Activated gamma-delta T cell (primary cell): ENCODE data around the gene SENP8.

Experiments used
- DNase-seq: peaks from one replicate; lab custom pipeline; 2025; lab: John Stamatoyannopoulos, UW

The SENP8 gene

DNA sequence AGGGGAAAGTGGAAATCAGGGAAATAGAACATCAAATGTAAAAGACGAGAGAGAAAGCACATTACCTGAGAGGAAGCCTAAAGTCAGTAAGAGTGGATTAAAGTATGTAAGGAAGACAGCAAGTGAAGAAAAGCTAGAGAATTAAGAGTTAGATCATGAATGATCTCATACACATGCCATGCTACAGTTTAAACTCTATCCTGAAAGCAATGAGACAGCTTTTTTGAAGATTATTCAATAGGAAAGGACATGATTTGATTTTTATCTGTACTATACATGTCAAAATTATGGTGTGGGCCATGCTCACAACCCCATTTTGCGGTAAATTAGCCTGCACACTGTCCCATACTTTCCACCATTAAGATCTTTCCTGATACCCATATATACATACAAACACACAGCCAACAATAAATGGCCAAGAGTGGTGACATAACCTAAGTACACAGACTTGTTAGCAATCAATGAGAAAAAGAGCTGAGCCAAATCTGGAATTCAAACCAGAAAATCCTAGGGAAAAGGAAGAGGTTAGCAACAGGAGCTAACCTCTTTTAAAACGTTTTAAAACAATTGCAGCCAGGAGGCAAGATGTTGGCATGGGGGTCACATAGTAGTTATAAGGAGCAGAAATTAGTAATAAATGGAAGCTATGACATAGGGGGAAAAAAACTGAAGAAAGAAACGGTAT, 4.7 kb upstream of the SENP8 start:
- DNase-seq: no peak

DNA sequence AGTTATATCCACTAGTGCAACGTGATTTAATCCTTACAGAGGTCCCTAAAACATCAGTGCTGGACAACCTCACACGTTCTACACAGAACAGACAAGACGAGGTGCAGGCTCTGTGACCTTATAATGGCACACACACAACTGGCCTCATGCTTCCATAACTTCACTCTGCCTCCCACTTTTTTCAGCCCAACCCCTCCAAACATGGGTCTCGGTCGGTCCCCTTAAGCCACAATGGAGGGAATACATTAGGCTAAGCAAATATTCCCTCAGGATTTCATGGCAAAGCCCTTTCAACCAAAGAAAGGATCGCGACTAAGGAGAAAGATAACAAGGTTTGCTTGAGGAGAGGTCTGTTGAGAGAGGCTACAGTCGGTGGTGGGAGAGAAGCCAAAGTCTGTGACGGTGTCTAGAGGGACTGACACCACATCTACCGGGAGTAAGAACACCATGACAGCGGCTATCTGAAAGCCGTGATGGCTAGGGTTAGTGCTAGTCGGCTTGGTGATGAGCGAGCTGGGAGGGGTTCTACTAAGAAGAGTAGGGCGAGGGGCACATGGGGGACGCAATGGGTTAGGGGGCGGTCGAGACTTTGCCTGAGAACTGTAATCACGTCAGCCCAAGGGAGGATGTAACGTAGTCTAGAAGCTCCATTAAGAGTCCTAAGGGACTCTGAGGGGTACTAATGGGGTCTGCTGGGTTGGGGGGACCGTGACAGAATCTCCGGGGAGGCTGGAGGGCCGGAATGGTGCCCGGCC, 1.3 kb upstream of the SENP8 start:
- no peak for DNase-seq

DNA sequence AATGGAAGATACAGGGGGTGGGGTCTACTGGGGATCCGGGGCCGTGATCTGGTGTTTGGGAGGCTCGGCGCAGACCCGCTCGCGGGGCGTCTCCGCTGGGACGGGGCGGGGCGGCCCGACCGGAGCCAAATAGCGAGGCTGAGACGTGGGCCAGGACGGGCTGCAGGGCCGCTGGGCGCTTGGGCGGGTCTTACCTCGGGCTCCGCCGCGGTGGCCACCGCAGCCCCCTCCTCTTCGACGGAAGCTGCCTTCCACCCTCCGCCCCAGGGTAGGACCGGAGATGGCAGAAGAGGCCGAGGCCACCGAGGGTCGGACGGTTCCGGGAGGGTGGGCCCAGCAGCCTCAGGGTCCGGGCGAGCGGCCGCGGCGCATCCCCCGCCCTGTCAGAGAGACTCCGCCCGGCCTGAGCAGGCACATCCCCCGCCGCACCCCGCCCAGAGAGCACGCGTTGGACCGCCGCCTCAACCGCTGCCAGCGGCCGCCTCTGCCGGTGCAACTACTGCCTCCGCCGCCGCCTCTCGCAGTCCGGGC, 652 bp upstream of the SENP8 start:
- peak; percentile 65 for DNase-seq

DNA sequence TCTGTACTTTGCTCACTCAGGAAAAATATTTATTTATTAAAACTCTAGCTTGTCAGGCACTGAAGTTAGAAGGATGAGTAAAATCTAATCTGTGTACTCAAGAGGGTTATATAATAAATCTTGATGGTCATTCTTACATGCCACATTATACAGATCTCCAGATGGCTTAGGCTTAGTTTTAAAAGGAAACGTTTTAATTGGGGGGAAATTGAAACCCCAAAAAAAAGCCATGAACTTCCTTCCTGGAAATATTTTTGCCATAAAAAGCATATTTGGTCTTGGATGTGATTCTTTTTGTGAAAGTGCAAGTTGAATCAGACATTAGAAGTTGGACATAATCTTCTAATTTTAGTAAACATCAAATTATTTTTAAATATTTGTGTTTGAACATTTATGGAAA, 6.0 kb downstream of the SENP8 start:
- no peak for DNase-seq

DNA sequence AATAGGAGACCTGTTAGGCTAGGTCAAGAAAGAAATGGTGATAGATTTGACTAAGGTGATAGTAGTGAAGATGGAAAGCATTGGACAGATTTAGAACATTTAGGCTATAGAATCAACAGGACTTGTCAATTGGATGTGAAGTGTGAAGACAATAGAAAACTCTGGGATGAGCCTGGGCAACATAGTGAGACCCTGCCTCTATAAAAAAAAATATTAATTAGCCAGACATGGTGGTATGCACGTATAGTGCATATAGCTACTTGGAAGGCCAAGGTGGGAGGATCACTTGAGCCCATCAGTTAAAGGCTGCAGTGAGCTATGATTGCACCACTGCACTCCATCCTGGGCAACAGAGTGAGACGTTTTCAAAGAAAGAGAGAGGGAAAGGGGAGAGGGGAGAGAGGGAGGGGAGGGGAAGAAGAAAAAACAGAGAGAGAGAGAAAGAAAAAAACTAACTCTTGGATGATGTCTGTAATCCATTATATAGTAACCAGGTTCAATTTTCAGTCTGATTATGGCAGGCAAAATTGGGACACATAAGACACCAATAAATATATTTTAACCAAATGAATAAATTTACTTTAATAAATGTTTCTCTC, 9.6 kb downstream of the SENP8 start:
- no peak for DNase-seq

DNA sequence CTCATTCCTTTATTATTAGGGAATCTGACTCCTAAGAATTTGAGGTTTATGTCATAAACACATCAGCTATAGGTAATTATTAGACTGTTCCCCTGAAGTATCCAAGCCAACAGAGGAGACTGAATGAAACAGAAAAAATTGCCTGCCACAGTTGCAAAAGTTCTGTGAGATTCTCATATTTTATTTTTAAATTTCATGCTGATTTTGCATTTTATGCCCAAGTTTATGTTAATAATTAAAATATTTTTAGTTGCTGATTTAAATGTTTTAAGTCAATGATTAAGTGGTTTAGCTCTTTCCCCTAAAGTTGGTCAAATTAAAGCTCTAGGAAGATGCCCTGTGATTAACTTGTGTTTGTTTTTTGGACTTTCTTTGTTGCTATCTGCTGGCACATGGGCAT, 10.2 kb downstream of the SENP8 start:
- DNase-seq: no peak

DNA sequence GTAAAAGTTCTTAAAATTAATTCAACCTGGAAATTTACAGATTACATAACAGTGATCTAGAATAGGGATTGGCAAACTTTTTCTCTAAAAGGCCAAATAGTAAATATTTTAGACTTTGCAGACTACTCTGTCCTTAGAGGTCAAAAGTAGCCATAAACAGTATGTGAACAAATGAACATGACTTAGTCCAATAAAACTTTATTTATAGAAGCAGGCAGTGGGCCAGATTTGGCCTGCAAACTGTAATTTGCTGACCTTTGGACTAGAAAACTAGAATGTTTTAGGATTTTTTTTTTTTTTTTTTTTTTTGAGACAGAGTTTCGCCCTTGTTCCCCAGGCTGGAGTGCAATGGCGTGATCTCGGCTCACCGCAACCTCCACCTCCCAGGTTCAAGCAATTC, 12.1 kb downstream of the SENP8 start:
- DNase-seq: no peak

DNA sequence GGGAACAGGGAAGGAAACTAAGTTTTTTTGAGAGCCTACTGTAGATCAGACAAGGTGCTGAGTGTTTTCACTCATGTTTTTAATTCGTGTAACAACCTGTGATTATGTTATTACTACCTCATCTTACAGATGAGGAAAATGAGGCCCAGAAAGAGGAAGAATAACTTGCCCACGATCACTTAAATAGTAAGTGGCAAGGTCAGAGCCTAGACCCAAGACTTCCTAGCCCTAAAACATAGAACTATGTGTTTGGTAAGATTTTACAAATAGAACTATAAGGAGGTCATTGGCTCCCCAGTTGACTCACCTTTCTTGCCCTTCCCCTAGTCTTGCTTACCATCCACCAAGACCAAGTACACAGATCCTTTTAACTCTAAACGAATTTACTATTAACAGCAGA, 13.7 kb downstream of the SENP8 start:
- DNase-seq: no peak

DNA sequence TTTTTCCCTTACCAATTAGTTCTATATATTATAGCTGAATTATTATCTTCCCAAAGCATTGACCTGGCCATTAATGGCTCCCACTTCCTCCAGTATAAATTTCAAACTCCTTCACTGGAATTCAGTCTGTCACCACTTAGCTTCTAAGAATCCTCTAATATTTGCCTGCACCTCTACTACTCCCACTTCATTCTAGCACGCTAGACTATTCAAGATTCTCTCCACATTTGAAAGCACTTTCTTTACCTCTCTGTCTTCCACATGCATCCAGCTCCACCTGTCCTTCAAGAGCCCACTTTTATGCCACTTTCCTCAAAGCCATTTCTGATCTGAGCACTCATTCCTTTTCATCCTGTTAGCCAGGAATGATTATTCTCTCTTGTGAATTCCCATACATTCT, 15.0 kb downstream of the SENP8 start:
- DNase-seq: no peak

DNA sequence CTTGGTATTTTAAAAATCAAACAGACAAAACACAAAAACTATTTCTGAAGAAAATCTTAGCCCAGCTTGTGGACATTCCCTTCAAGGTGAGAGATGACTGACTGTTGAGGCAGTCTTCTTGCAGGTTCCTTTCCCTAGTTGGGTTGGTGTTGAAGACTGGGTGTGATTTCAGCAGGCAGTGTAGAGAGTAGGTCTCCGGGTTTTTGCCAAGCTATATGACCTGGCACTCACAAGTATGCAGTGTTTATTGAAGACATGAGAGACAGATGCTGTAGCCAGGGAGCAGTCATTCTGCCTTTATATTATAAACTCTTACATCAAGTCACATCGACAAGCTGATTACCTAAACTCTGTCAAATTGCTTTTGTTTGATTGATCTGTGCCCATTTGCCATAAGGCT, 17.5 kb downstream of the SENP8 start:
- DNase-seq: no peak

DNA sequence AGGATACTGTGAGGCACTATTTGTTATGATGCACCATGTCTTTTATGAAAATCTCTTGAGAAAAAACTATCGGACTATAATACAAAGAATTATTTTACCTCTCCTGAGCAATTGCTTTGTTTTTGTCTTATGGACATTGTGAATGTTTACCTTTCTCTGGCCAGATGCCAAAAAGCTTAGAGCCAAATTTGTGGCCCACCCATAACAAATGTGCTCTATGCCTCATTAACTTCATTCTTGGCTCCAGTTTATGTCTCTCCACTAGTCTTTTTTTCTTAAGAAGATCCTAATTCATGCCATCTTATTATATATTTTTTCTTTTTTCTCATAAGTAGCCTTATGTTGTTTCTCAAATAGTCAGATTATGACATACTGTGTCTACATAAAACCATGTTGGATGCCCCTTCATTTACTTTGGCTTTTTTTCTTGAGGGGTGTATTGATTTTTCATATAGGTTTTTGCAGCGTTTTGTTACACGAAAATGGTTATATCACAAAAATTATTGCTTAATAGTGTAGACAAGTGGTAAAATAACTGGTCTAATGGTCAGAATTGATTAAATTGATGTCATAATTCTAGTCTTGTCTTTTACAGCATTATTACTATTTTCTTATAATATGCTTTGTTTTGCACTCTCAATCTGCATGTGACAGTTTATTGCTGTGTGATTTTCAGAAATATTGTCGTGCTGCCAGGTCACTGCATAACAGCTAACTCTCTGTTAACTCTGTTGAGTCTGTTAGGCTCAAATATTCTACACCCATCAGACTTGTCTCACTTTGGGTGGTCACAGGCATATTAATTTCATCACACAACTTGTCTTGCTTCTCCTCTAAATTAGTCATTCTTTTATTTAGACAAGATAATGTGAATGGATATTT, 18.2 kb downstream of the SENP8 start:
- DNase-seq: no peak

DNA sequence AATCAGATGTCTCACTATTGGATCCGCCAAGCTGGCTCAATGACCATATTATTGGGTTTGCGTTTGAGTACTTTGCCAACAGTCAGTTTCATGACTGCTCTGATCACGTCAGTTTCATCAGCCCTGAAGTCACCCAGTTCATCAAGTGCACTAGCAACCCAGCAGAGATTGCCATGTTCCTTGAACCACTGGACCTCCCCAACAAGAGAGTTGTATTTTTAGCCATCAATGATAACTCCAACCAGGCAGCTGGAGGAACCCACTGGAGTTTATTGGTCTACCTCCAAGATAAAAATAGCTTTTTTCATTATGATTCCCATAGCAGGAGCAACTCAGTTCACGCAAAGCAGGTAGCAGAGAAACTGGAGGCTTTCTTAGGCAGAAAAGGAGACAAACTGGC, 21.5 kb downstream of the SENP8 start:
- DNase-seq: no peak

DNA sequence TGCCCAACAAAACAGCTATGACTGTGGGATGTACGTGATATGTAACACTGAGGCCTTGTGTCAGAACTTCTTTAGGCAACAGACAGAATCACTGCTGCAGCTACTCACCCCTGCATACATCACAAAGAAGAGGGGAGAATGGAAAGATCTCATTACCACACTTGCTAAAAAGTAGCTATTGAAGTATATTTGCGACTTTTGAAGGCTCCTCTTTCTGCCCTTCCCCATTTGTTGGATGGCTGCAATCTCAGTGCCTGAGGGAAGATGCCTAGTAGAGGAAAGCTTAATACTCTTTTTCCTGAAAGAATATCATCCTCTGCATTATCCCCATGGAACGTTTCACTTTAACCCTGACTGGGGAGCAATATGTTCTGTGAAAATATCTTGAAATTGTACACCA, 21.9 kb downstream of the SENP8 start:
- DNase-seq: no peak

DNA sequence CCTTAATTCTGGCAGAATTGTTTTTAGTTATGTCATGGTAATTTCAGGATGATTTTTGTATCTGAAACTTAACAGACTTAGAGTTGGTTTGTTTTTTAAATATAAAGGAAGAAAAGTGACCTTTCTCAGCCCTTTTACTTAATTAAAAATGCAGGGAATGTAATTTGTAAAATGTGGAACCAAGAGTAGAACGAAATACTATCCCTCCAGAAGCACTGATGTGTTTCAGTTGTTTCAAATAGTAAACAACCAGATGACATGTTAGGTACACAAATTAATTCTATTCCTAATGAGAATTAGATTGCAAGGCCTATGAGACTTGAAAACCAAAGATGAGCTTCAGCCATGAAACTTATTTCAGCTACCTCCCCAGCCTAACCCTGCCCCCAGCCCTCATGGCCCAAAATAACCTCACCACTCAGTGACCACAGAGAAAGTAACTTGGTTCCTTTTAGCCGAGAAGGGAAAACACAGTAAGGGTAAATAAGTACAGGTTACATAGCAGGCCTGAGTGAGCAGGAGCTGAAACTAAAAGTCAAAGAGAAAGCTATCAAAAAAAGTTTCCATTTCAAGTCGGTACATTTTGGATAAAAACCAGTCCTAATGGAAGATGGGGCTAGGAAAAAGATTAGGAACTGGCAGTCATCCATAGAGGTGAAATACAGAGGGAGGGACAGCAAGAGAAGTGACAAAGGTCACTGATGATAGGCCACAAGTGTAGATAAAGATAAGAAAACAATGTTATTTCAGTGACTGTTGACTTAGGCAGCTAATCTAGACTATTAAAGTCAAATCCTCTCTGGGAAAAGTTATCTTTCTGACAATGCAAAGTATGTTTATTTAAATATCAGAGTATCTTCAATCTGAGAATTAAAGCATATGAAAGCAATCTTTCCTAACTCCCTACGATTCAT, 23.2 kb downstream of the SENP8 start:
- no peak for DNase-seq

DNA sequence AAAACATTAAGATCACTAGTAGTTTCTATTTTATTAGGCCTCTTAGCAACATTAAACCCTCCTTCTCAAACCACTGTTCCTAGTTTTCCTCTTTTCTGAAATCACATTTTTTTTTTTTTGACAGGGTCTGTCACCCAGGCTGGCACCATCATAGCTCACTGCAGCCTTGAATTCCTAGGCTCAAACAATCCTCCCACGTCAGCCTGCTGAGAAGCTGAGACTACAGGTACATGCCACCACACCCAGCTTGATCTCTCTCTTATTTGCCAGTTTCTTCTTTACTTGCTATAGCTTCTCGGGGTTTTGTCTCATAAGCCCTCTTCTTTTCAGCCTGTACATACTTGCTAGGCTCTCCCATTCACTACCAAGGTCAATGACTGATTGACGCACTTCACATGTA, 28.0 kb downstream of the SENP8 start:
- no peak for DNase-seq

DNA sequence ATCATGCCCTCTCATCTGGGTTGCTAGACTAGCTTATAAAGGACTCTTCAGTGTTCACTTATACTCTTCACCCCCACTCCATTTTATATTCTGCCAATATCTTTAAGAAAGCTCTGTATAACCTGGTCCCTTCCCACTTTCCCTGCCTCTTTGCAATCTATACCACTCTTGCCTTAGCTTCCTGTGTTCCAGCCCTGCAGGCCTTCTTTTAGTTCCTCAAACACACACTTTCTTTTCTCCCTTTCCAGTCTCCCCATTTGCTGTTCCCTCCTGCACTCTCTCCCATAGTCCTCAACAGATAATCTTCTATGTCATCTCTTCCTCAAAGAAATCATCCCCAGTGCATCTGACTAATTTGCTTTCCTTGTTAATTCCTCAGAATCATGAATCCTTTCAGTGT, 28.7 kb downstream of the SENP8 start:
- no peak for DNase-seq

DNA sequence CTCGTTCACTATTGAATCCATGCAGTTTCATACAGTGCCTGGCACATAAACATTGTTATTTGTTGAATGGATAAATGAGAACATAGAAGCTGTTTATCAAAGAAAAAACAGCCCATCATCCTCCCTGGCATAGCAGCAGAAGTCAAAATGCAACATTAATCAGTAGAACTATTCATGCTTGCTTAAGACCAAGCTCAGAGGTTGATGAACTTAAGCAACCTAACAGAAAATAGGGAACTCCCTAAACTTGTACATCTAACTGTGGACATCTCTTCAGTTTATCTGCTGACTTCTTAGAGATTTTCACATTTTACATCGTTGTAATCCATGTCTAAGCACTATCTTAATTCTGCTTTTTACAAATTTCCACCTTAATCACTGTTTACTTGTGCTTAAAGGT, 29.2 kb downstream of the SENP8 start:
- no peak for DNase-seq

DNA sequence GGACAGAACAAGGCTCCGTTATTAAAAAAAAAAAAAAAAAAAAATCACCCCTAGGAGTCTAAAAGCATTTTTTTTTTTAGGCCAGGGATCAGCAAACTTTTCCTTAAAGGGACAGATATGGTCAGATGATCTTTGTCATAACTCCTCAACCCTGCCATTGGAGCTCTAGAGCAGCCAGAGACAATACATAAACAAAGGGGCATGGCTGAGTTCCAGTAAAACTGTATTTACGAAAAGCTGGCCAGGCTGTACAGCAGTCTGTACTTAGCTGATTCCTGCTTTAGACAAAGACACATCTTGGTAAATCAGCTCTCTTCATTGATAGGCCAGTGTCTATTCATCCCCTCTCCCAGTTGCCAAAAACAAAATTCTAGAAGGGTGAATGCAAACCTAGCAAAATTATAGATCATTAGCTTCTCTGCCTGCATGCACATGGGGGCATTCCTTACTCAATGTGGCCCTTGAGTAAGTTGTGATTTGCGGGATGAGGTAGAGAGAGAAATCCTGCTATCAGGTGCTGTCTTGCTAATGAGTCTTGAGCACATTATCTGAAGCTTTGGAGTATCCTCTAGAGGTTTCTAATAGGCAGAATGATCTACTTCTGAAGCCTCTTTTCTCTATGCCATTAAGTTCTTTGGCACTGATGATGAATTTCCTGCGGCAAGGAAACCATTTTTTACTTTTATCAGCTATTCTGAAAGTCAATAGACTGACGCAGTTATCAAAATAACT, 35.2 kb downstream of the SENP8 start:
- no peak for DNase-seq

DNA sequence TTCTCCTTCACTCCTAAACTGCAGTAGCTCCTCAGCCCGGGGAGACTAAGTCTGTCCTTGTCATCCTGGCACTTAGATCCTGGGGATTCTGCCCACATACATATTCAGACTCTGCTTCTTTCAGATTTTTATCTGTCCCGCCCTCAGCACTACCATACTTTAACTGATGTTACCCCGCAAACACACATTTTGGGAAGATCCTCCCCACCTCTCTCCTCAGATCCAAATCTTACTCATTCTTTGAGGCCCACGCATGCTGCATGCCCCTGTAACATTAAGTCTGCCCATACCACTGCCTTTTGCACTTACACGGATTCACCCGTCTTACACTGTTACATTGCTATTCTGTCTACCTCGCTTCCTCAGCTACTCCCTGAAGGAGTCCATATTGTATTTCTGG, 36.1 kb downstream of the SENP8 start:
- DNase-seq: no peak

DNA sequence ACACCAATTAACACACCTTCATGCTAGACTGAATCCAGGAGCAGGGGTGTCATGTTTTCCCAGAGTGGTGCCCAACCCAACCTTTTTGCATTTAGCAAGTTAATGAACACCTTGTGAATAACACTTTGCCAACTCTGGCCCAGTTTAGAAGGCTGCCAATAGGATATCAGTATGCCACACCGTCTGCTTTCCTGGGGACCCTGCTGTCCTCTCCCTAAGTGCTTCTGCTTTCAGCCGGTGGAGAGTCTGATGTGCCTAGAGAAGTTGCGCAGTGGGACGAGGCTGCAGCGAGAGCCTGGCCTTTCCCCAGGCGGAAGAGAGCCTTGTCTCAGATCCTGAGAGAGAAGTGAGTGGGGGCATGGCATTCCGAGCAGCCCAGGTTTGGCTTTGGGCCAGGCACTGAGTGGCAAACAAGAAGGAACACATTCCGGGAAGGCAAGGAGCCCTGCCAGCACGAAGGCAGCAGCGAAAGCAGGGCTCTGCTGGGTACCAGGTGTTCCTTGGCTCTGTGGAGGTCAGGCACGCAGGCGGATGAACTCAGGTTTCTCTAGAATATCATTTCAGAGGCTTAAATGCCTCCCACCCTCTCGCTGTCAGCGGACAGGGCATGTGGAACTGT, 36.9 kb downstream of the SENP8 start:
- DNase-seq: no peak
